CD4-positive, alpha-beta T cell treated with Interferon gamma for 1 hour (primary cell): ENCODE data around the gene DNM3.

Experiments used
- DNase-seq: peaks from one replicate; pipeline ENCODE4 v3.0.0-alpha.2; 2020

DNM3 gene

DNA sequence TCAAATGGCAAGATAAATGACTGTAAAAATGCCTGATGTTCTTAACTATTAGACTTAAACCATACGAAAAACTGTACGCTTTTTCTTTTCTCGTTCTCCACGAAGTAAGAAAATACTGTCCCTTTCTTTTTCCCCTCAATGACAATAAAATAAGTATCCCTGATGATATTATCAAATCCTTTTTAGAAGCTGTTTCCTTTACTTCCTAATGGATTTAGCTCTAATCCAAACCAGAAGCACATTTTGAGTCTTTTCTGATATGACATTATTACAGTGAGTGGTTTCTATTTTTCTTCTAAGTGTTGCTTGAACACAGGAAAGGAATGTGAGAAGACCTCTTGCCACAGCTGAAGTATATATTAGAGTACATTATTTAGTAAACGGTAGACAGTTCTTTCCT lies 32.4 kb downstream of the DNM3 start:
- no peak for DNase-seq

DNA sequence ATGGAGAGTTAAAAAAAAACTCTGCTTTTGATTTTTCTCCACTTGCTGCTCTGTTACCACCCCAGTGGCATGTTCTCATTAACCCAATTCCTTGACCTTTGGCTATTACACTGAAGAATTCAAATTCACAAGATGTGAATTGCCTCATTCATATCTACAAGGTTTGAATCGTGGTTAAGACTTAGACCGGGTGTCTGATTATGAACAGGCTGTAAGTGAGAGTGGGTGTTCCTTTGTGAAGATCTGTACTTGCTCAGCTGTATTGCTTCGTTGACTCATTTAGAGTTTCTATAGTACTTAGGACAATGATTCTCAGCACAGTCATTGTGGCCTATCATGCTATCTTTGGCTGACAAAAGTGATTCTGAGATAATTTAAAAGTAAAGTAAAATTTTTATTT lies 36.4 kb downstream of the DNM3 start:
- DNase-seq: no peak

DNA sequence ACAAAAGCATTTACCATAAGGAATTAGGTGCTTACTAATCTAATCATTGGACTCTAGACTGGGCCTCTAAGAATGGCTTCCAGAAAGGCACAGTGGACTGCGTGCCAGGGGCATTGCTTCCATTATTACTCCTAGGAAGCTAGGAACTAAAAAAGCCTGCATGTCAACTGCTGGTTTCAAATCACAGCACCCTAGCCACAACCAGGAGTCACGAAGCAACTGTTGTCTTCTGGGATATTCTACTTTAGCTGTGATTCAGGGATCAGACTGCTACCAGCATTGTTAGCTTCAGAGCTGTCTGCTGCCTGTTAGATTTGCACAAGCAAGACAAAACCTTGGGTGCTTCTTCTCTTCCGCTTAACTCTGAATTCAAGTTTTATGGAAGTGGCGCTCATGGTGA lies 38.3 kb downstream of the DNM3 start:
- no peak for DNase-seq

DNA sequence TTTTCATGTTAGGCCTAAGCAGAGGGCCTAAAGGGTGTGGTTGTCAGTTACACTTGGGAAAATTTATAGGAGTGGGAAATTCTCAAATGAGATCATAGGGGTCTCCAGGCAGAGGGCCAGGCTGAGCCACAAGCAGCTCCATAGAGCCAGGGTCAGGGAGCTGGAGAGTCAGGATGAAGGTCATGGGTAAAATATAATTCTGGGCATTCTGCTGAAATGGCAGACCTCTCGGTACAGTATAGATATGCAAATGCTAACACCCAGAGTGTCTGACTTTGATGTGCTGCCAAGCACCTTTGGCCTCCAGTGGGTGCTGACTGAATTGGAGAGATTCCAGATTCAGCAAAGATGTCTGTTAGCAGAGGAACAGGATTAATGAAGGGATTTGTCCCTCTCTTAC lies 40.1 kb downstream of the DNM3 start:
- no peak for DNase-seq

DNA sequence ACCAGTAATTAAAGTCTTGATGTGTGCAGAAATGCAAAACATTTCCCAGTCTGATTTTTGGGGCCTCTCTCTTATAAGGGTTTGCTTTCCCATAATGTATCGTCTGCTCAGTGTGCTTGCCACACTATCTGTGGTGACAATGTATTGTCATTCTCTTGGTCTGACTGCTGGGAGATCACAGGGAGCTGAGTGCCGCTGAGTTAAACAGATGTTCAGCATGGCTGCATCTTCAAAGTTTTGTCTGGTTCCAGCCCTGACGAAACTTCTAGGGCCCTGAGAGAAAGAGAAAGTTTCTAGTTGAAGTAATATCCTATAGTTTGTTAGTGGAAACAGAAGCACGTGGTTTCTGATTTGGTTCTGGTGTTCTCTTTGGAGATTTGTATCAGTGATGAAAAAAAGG lies 42.6 kb downstream of the DNM3 start:
- no peak for DNase-seq

DNA sequence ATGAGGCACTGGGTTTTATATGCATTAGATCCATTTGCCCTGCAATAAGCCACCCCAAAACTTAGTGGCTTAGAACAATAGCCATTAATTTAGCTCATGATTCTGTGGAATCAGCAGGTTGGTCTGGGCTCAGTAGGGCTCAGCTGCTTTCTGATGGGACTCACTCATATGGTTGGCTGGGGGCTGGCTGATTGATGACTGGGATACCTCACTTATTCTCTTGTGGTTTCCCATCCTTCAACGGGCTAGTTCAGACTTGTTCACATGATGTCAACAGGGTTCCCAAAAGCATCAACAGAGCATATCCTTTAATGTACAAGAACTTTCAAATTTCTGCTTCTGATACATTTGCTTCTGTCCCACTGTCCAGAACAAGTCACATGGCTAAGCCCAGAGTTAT lies 43.2 kb downstream of the DNM3 start:
- no peak for DNase-seq

DNA sequence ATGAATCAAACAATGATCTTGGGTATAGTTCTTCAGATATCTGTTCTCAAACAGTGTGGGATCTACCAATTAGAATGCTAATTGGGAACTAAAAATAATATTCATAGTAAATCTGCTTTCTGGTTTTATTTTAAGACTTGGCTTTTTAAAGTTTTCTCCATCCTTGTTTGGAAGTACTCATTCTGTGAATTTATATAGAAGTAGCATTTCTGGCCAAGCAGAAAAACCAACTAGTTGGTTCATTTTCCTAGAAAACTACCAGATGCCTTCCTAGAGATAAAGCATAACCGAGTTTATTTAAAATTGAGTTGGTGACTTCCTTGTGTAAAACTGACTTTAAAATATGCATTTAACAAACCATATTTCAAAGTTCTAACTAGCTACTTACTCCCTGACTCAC lies 48.8 kb downstream of the DNM3 start:
- no peak for DNase-seq

DNA sequence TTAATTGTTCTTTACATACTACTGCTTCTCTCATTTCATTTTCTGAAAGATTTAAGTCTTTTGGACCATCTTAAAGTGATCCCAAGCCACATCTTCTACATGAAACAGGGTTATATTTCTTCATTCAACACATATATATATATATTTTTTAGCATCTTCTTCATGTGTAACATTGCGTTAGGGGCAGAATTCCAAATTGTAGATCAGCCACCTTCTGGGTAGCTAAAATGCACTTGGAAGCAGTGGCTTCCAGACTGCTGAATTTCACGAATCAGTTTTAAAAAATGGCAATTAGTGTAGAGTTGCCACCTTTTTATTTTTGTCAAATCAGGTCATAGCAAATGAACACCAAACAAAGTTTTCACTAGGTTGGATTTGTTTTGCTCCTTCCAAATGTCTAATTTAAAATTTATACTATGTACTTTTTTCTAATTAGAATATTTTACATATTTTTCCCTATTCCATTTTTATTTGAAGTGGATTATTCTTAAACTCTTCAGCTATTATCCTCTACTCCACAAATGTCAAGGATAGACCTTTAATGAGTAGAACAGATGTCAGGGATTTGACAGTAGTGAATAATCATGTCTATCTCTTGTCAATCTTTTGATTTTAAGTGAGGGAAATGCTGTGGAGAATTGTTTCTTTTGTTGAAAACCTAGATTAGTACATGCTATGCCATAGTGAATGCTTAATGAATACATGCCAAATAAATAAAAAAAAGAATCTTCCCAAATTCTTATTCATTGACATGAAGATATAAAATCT lies 55.8 kb downstream of the DNM3 start:
- DNase-seq: no peak

DNA sequence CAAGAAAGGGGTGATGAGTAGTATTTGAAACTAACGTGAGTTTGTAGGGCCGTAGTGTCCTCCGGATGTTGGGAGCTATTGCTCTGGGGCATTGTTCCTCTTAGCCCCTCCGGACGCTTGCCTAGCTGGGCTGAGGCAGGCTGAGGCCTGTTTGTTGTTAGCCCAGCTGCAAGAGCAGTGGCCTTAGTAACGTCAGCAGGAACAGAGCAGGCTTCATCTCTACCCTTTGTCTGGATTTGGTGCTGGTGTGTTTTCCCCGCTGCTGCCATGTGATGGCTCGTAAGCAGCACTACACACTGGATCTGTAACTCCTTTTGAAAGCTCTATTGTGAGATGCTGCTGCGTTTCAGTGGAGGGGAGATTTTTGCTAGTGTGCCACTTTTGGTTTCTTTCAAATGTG lies 57.6 kb downstream of the DNM3 start:
- DNase-seq: no peak

DNA sequence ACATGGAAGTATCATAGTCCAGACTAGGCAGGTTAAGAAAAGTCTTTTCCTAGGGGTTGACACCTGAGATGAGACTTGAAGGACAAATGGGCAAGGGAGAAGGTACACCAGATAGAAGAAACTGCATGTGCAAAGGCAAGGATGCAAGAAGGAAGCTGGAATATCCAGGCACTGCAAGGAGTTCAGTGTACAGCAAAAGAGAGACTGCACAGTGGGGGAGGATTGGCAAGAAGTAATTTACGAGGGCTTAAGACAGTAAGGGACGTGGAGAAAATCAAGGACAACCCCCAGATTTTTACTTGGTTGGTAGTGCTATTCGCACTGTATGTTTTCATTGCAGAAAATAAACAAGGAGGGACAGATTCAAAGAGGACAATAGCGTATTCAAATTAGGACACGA lies 58.5 kb downstream of the DNM3 start:
- DNase-seq: no peak

DNA sequence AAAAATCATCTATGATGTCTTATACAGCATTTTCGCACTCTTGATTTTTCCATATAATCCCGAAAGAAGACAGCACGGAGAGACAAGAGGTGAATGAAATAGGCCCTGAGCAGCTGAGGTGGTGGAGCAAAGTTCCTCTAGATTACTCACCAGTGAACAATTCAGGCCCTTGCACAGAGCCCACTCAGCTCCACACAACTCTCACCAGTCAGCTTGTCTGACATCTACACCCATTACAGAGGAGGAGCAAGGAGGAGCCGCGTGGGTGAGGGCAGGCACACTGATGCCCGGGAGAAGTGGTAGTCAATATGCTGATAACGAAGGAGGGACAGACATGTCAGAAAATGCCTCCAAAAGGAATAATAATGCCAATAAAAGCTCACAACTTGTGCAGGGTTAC lies 59.9 kb downstream of the DNM3 start:
- no peak for DNase-seq

DNA sequence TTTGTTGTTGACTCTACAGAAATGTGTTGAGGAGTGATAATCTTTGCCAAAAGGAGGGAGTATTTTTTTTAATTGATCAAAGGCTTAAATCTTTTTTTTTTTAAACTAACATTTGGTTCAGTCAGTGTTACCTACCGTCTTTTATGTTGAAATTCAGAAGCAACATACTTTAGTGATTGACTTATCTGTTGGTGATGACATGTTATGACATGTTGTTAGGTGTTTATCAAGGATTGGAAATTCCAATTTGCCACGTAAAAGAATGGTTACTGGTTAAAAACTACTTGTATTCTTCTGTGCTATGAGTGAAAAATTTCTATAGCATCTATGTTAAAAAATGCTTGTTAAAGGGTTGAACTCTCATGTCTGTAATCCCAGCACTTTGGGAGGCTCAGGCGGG lies 61.2 kb downstream of the DNM3 start:
- DNase-seq: no peak

DNA sequence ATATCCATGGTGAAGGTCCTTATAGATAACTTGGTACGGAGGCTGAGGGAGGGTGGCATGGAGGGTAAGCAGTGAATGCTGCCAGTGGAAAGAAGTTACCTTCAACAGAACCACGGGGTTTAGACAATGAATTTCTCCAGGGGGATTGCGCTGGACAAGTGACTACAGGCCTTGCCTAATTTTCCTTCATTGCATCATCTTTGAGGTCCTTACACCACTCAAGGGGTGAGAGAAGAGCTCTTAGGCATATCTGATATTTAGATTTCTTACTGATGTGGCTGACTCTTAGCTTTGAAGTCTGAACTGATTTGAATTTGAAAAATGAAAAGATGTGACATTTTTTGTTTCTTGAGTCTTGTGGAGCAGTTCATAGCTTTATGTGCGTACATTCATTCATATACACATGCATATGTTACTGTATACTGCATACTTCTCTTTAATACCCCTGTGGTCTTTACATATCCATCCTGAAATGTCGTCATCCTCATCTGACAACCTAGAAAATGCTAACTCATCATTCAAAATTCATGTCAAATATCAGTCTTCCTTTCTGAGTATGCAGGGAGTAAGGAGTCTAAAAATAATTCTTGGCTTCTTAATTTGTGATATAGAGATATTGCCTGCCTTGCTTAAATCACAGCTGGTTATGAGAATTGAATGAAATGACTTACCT lies 63.6 kb downstream of the DNM3 start:
- DNase-seq: no peak

DNA sequence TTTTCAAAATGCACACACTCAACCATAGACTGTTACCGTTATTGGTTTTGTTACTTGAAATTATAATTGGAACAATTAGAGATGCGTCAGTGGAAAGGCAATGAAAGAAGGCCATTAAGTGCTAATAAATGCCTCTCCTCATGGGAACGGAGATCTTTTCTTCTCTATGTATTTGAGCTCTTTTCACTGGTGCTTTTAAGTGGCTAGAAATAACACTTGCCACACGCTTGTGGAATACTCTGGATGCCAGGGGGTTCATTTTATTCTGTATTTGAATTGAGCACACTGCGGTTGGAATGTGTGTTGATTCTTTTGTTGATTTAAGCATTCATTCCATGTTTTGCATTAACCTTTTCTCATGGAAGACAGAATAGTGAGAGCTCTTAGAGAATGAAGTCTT lies 68.4 kb downstream of the DNM3 start:
- DNase-seq: no peak

DNA sequence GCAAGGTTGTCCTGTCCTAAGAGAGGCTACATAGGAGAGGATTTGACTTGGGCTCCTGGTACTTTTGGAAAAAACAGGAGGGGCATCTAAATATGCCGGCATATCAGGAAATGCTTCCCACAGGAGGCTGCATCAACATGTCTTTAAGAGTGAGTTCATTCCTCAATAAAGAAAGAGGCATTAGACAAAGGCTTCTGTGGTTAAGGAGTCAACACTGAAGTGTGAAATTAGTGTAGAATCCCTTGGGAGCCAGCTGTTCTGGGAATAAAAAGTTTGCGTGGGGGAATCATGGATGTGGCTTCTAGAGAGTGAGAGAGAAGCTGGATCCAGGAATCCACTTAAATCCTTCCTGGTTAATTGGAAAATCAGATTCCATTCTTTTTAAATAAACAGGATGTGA lies 69.5 kb downstream of the DNM3 start:
- DNase-seq: no peak

DNA sequence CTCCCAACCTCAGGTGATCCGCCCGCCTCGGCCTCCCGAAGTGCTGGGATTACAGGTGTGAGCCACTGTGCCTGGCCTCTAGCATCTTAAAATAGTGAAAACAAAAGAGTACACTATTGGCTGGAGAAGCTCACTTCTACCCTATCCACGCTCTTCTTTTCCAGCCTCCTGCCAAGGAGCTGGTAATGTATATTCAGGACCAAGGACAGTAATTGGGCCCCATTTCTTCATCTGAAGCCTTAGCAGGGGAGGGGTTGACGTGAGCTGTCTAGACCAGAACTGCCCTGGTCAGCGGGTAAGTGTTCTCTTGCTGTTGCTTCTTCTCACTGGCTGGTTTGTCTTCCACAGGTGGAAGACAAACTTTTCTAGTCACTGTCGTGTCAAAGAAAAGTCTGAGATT lies 70.2 kb downstream of the DNM3 start:
- no peak for DNase-seq

DNA sequence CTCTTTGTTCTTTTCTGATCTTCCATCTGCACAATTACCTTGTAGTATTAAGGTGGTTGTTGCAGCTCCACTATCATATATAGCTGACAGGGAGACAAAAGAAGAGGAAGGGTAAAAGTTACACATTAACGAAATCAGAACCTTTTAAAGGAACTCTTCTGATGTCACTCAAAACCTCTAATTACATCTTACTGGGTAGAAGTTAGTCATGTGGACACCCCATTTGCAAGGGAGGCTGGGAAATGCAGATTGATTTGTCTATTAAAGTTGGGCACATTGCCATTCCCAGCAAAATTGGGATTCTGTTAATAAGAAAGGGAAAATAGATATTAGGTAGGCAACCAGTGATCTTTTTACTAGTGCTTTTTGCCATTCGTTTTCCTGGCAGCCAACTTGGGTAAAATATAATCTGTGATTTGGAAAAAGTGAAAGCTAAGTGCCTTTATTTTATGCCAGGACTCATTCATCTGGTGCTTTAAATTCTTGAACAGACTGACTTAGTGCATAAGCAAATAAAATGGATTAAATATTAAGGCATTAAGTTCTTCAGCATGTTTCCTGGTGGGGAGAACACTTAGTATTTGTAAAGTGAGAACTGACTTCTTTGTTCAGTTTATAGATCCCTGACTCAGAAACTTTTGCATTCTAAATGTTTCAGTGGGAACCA lies 71.3 kb downstream of the DNM3 start:
- no peak for DNase-seq

DNA sequence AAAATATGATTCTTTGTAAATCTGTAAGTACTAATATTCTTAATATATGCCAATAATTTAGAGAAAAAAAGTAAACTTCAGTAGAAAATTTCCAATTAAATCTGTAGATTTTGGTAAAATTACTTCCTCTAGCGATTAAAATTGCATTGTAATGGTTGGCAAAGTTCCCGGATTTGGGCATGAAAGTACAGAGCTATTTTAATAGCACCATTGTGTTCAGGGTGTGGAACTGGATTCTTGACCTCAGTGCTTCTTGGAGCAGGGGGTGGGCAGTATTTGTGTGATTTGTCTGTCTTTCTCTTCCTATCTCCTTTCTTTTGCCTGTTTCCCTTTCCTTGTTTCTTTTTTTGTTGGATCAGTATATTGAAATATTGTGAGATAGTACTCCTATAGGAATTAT lies 72.1 kb downstream of the DNM3 start:
- no peak for DNase-seq

DNA sequence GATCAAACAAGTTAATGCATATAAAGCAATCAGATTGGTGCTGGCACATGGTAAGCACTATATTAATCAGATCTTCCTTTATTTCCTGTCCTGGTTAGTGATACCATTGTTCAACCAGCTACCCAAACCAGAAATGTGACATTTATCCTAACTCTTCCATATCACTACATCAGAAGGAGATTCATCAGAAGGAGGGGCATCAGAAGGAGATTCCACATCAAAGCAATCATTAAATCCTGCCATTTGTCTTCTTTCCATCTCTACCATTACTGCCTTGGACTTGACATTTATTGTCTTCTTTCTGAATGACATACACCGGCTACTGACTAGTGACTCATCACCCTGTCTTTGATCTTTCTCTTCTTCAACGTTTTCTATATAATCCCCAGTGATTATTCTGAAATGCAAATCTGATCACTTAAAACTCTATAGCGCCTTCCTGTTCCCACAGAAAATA lies 75.0 kb downstream of the DNM3 start:
- DNase-seq: no peak

DNA sequence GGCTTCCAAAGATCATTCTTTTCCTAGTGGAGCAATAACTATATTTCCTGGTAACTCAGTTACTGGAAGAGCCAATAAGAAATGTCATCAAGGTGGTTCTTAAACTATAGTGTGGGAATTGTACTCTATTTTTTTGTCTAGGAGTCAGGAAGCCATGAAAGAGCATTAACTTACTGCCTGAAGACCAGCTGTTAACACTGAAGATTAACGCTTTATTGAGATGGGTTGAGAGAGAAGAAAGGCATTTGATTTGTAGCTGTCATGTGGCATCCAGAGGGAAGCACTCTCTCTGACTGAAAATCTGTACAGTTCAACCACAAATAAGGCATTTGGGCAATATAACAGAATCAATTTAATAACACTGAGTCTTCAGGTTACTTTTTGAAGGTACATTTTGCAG lies 76.0 kb downstream of the DNM3 start:
- DNase-seq: no peak

DNA sequence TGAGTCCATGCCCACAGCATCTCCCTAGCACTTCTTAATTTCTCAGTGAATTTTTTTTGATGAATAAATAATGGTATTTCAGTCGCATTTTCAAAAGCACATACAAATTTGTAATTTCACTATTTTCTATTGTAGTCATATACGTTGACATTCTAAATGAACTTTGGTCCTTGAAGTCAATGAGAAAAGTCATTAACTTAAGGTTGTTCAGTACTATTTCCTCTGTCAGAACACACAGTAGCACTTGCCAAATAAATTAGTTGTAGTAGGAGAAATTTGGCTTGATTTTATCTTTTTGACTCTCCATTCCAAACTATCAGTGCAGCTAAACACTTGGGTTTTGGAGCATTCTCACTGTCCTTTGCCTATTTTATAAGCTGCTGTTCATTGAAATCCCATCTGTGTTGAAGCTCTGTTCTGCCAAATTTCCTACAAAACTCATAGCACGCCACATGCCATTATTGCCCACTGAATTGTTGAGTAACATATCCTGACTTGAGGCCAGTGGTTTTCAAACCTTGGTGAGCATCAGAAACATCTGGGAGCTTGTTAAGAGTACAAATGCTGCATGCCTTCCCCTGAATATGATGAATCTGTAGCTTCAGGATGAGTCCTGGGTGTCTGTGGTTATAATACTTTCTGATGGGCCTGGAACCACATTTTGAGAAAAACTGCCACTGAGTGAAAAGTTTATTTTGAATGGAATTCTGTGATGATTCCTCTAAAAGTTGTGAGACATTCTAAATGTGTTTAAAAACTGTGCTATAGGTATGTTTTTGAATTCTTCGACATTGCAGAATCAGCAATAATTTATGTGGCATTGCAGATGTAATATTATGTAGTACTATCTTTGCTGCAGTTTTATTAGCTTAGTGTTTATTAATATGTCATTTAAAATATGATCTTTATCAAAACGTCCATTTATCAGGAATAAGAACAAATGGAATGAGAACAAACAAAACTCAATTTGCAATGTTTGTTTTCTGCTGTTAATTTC lies 78.9 kb downstream of the DNM3 start:
- DNase-seq: no peak

DNA sequence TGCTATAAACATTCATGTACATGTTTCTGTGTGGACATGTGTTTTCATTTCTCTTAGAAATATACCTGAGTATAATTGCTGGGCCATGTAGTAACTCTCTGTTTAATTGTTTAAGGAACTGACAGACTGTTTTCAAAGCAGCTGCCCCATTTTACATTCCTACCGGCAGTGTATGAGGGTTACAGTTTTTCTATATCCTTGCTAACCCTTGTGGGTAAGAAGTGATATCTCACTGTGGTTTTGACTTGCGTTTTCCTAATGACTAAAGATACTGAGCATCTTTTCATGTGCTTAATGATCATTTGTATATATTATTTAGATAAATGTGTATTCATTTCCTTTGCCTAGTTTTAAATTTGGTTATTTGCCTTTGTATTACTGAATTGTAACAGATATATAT lies 81.7 kb downstream of the DNM3 start:
- no peak for DNase-seq

DNA sequence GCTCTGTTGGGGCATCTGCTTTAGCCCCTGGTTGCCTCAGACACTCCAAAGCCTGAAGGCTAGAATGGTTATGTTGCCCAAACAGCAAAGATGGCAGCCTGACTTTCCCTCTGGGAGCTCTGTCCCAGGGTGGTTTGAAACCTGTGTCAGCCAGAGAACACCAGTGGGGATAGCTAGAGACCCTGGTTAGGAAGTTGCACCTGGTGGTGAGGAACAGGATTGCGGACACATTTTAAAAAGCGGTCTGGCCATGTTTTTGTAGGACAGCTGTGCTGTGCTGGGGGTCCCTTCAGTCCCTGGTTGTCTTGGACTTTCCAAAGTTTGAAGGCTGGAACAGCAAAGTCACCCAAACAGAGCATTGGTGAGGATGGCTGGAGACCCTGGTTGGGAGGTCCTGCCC lies 87.8 kb downstream of the DNM3 start:
- DNase-seq: no peak
